ENCODE data around the gene ARHGAP25. TPM values are rescaled to one million over a fixed set of nuclear protein-coding genes. Genes with fewer than 3 reads are reported as not detected.

The ARHGAP25 gene
- 10 to 100 TPM; 68.2 to 68.7 TPM for total RNA-seq

GRCh38 chr2:68734688-68735525 is at the start of gene ARHGAP25:
ARHGAP25 (plus strand) TSS chr2:68734811; CDS start chr2:68735200, 389 bp downstream.
- DNase-seq: peak; percentile 67
- Mint-ChIP-seq H3K36me3 (ENCODE audit: low read depth) (peaks cover 22% of the 10 kb centered on the region), H3K27ac (no peak within 1 kb of the TSS), H3K4me3 (no peak within 1 kb of the TSS), H3K27me3 (ENCODE audit: low read depth) (no peaks in the 10 kb centered on the region), H3K9me3 (ENCODE audit: insufficient read depth) (no peaks in the 10 kb centered on the region), H3K4me1 (ENCODE audit: low read depth) (peaks cover 35% of the 10 kb centered on the region)
- ChIA-PET POLR2A (interaction anchor here (0.9 to 2.1 kb wide), 14 partner anchors 10 to 178 kb away, joined by 3 to 28 read pairs (median 5); no protein-coding TSS in a partner anchor), CTCF (interaction anchor here (0.9 to 4.6 kb wide), 21 partner anchors 9 to 271 kb away, joined by 3 to 42 read pairs (median 5); no protein-coding TSS in a partner anchor)
- ATAC-seq: peak; percentile 59

- Mint-ChIP-seq H3K9me3 (ENCODE audit: insufficient read depth) (peaks cover 6% of the 10 kb centered on the region), H3K27ac (no peak overlapping the region), H3K36me3 (ENCODE audit: low read depth) (no peaks in the 10 kb centered on the region), H3K27me3 (ENCODE audit: low read depth) (peaks cover 1% of the 10 kb centered on the region), H3K4me3 (no peak overlapping the region), H3K4me1 (ENCODE audit: low read depth) (peaks cover 13% of the 10 kb centered on the region)
- no peak for ATAC-seq
- POLR2A ChIA-PET: no interaction called here
- CTCF ChIA-PET: no interaction called here
- DNase-seq: no peak
Observed at GRCh38 chr2:68686178-68686577, 48.4 kb upstream of the ARHGAP25 start.

DNA sequence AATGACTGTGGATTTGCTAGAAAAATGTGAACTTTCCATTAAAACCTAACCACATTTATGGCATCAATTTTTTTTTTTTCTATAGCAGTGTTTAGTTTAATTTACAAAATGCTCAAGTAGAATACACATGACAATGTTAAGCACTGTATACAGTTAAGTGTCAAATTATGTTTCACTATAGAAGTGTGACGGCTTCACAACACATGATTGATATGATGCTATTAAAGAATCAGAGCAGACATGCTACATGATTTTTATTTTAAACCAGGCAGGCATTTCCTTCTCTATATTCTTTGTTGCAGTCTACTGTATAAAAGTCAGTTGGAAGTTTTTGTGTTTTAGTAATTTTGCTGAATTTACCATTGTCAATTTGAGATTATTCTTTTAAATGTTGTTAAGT is 47.6 kb upstream of the ARHGAP25 start:
- H3K4me1 Mint-ChIP-seq (ENCODE audit: low read depth): peaks cover 13% of the 10 kb centered on the region
- peaks cover 6% of the 10 kb centered on the region for H3K9me3 Mint-ChIP-seq (ENCODE audit: insufficient read depth)
- no peak for DNase-seq
- CTCF ChIA-PET: no interaction called here
- ATAC-seq: no peak
- no peak overlapping the region for H3K27ac Mint-ChIP-seq
- no peak overlapping the region for H3K4me3 Mint-ChIP-seq
- no peaks in the 10 kb centered on the region for H3K36me3 Mint-ChIP-seq (ENCODE audit: low read depth)
- POLR2A ChIA-PET: no interaction called here
- peaks cover 1% of the 10 kb centered on the region for H3K27me3 Mint-ChIP-seq (ENCODE audit: low read depth)

GRCh38 chr2:68689553-68690537 is 44.8 kb upstream of the ARHGAP25 start:
- H3K36me3 Mint-ChIP-seq (ENCODE audit: low read depth): no peaks in the 10 kb centered on the region
- no peak overlapping the region for H3K4me3 Mint-ChIP-seq
- peak overlapping the region; percentile 70 for H3K27ac Mint-ChIP-seq
- ChIA-PET POLR2A (no interaction called here), CTCF (interaction anchor here (0.6 to 2.9 kb wide), 7 partner anchors 20 to 477 kb away, joined by 3 to 18 read pairs (median 4); no protein-coding TSS in a partner anchor)
- ATAC-seq: peak; percentile 42
- peaks cover 6% of the 10 kb centered on the region for H3K9me3 Mint-ChIP-seq (ENCODE audit: insufficient read depth)
- H3K4me1 Mint-ChIP-seq (ENCODE audit: low read depth): peaks cover 13% of the 10 kb centered on the region
- peaks cover 6% of the 10 kb centered on the region for H3K27me3 Mint-ChIP-seq (ENCODE audit: low read depth)
- DNase-seq: no peak

GRCh38 chr2:68690851-68691250 is 43.8 kb upstream of the ARHGAP25 start:
- peaks cover 6% of the 10 kb centered on the region for H3K9me3 Mint-ChIP-seq (ENCODE audit: insufficient read depth)
- peaks cover 6% of the 10 kb centered on the region for H3K27me3 Mint-ChIP-seq (ENCODE audit: low read depth)
- H3K27ac Mint-ChIP-seq: peak overlapping the region; percentile 8
- no peak for DNase-seq
- H3K4me1 Mint-ChIP-seq (ENCODE audit: low read depth): peaks cover 13% of the 10 kb centered on the region
- ChIA-PET CTCF (interaction anchor here (0.7 to 2.9 kb wide), 4 partner anchors 19 to 235 kb away, joined by 4 to 18 read pairs (median 6); no protein-coding TSS in a partner anchor), POLR2A (no interaction called here)
- H3K36me3 Mint-ChIP-seq (ENCODE audit: low read depth): no peaks in the 10 kb centered on the region
- ATAC-seq: no peak
- no peak overlapping the region for H3K4me3 Mint-ChIP-seq

GRCh38 chr2:68692511-68692910 is 42.1 kb upstream of the ARHGAP25 start:
- ChIA-PET POLR2A (no interaction called here), CTCF (interaction anchor here (0.7 to 1.3 kb wide), 5 partner anchors 10 to 232 kb away, joined by 3 read pairs; no protein-coding TSS in a partner anchor)
- H3K4me1 Mint-ChIP-seq (ENCODE audit: low read depth): peaks cover 13% of the 10 kb centered on the region
- H3K4me3 Mint-ChIP-seq: no peak overlapping the region
- H3K36me3 Mint-ChIP-seq (ENCODE audit: low read depth): peaks cover 2% of the 10 kb centered on the region
- no peak for DNase-seq
- H3K27me3 Mint-ChIP-seq (ENCODE audit: low read depth): peaks cover 6% of the 10 kb centered on the region
- ATAC-seq: no peak
- H3K27ac Mint-ChIP-seq: no peak overlapping the region
- peaks cover 6% of the 10 kb centered on the region for H3K9me3 Mint-ChIP-seq (ENCODE audit: insufficient read depth)

- no peak for ATAC-seq
- H3K36me3 Mint-ChIP-seq (ENCODE audit: low read depth): peaks cover 2% of the 10 kb centered on the region
- POLR2A ChIA-PET: no interaction called here
Observed at GRCh38 chr2:68693951-68694350, 40.7 kb upstream of the ARHGAP25 start.

DNA sequence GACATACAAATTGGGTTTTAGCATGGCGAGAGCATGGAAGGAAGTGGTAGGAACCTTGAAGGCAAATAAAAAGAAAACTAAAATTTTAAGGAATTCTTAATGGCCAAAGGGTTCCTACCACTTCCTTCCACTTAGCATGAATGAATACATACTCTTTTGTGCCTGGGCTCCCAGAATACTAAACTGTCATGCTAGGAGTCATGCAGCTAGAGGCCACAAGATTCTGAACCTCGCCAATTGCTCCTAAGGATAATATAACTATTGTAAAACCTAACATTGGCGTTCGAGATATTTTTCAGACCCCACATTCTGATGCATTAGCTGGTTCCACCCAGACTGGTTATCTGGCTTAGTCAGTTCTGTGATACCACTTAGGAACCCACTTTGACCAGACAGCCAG is 38.6 kb upstream of the ARHGAP25 start:
- POLR2A ChIA-PET: no interaction called here
- no peak for ATAC-seq
- no peak overlapping the region for H3K4me3 Mint-ChIP-seq
- no peak for DNase-seq
- H3K9me3 Mint-ChIP-seq (ENCODE audit: insufficient read depth): peaks cover 14% of the 10 kb centered on the region
- CTCF ChIA-PET: interaction anchor here (3.5 kb wide), 1 partner anchor 13 kb away, joined by 15 read pairs; no protein-coding TSS in a partner anchor
- peaks cover 8% of the 10 kb centered on the region for H3K27me3 Mint-ChIP-seq (ENCODE audit: low read depth)
- no peaks in the 10 kb centered on the region for H3K4me1 Mint-ChIP-seq (ENCODE audit: low read depth)
- peaks cover 5% of the 10 kb centered on the region for H3K36me3 Mint-ChIP-seq (ENCODE audit: low read depth)
- H3K27ac Mint-ChIP-seq: no peak overlapping the region

More at GRCh38 chr2:68693951-68694350, 40.7 kb upstream of the ARHGAP25 start:
- DNase-seq: no peak
- Mint-ChIP-seq H3K4me1 (ENCODE audit: low read depth) (peaks cover 13% of the 10 kb centered on the region), H3K9me3 (ENCODE audit: insufficient read depth) (no peaks in the 10 kb centered on the region), H3K27me3 (ENCODE audit: low read depth) (peaks cover 6% of the 10 kb centered on the region), H3K4me3 (no peak overlapping the region), H3K27ac (no peak overlapping the region)
- CTCF ChIA-PET: no interaction called here

GRCh38 chr2:68696554-68696953 is 38.1 kb upstream of the ARHGAP25 start:
- no peak for ATAC-seq
- H3K27me3 Mint-ChIP-seq (ENCODE audit: low read depth): peaks cover 8% of the 10 kb centered on the region

GRCh38 chr2:68698567-68699377 is 35.8 kb upstream of the ARHGAP25 start:
- no peak overlapping the region for H3K4me3 Mint-ChIP-seq
- DNase-seq (no peak), ATAC-seq (no peak)
- H3K36me3 Mint-ChIP-seq (ENCODE audit: low read depth): peaks cover 5% of the 10 kb centered on the region
- H3K9me3 Mint-ChIP-seq (ENCODE audit: insufficient read depth): peaks cover 14% of the 10 kb centered on the region
- CTCF ChIA-PET: interaction anchor here (1.0 kb wide), 2 partner anchors 10 to 226 kb away, joined by 3 read pairs; no protein-coding TSS in a partner anchor
- H3K4me1 Mint-ChIP-seq (ENCODE audit: low read depth): peaks cover 7% of the 10 kb centered on the region
- H3K27me3 Mint-ChIP-seq (ENCODE audit: low read depth): peaks cover 4% of the 10 kb centered on the region
- no peak overlapping the region for H3K27ac Mint-ChIP-seq
- POLR2A ChIA-PET: no interaction called here

More at GRCh38 chr2:68696554-68696953, 38.1 kb upstream of the ARHGAP25 start:
- no peak for DNase-seq
- Mint-ChIP-seq H3K36me3 (ENCODE audit: low read depth) (peaks cover 5% of the 10 kb centered on the region), H3K4me3 (no peak overlapping the region), H3K4me1 (ENCODE audit: low read depth) (no peaks in the 10 kb centered on the region), H3K9me3 (ENCODE audit: insufficient read depth) (peaks cover 14% of the 10 kb centered on the region), H3K27ac (no peak overlapping the region)
- ChIA-PET POLR2A (no interaction called here), CTCF (interaction anchor here (3.5 kb wide), 1 partner anchor 13 kb away, joined by 15 read pairs; no protein-coding TSS in a partner anchor)

- Mint-ChIP-seq H3K36me3 (ENCODE audit: low read depth) (peaks cover 5% of the 10 kb centered on the region), H3K27me3 (ENCODE audit: low read depth) (peaks cover 3% of the 10 kb centered on the region), H3K27ac (no peak overlapping the region), H3K4me1 (ENCODE audit: low read depth) (peaks cover 7% of the 10 kb centered on the region), H3K9me3 (ENCODE audit: insufficient read depth) (peaks cover 14% of the 10 kb centered on the region), H3K4me3 (no peak overlapping the region)
- no peak for DNase-seq
- POLR2A ChIA-PET: no interaction called here
- no peak for ATAC-seq
- CTCF ChIA-PET: interaction anchor here (1.2 to 1.6 kb wide), 2 partner anchors 9 to 213 kb away, joined by 3 to 8 read pairs; no protein-coding TSS in a partner anchor
Observed at GRCh38 chr2:68700560-68700959, 34.1 kb upstream of the ARHGAP25 start.

Measured in activated CD8-positive, alpha-beta T cell treated with anti-CD3 and anti-CD28 coated beads, Interleukin-2, amount 10 ng/mL, durations not matched to agents 7 days and 5 days (primary cell).